Mesenchymal stem cell (in vitro differentiated cells and primary cell): ENCODE data around the gene DAB2.

Experiments
- DNase-seq: peaks from one replicate; pipeline ENCODE4 v3.0.0-alpha.2; 2013
- H2AFZ ChIP-seq: one replicate; pipeline ENCODE4 v1.6.1; 2013; ENCODE audit warnings: low read depth, mild to moderate bottlenecking, control low read depth, inconsistent platforms, low read length, moderate library complexity
- H2AK5ac ChIP-seq: 2 replicates; pipeline ENCODE4 v1.6.1; 2013; ENCODE audit warnings: low read length, moderate library complexity, mild to moderate bottlenecking, inconsistent platforms; ENCODE audit not compliant: severe bottlenecking
- H2BK120ac ChIP-seq: one replicate; pipeline ENCODE4 v1.6.1; 2013; ENCODE audit warnings: low read depth, mild to moderate bottlenecking, inconsistent platforms, low read length, moderate library complexity
- H2BK12ac ChIP-seq, 2 experiments: one replicate each; pipeline ENCODE4 v1.6.1; 2013; ENCODE audit warnings: inconsistent platforms in 2 of 2, low read length in 2 of 2, mild to moderate bottlenecking in 2 of 2, moderate library complexity in 2 of 2, control low read depth in 1 of 2
- H2BK15ac ChIP-seq: one replicate; pipeline ENCODE4 v1.6.1; 2013; ENCODE audit warnings: mild to moderate bottlenecking, low read depth, inconsistent platforms; ENCODE audit not compliant: poor library complexity, severe bottlenecking
- H2BK5ac ChIP-seq: 2 replicates; pipeline ENCODE4 v1.6.1; 2013; ENCODE audit warnings: low read depth, mild to moderate bottlenecking, low read length, control low read depth, inconsistent platforms; ENCODE audit not compliant: poor library complexity, severe bottlenecking
- H3K14ac ChIP-seq, 2 experiments: one replicate each; pipeline ENCODE4 v1.6.1; 2013; ENCODE audit warnings: inconsistent platforms in 2 of 2, low read length in 2 of 2, control low read depth in 1 of 2, mild to moderate bottlenecking in 1 of 2, moderate library complexity in 1 of 2
- H3K18ac ChIP-seq, 2 experiments: one replicate each; pipeline ENCODE4 v1.6.1; 2013; ENCODE audit warnings: inconsistent platforms in 2 of 2, low read length in 2 of 2, control low read depth in 1 of 2, low read depth in 1 of 2, mild to moderate bottlenecking in 1 of 2
- H3K23ac ChIP-seq, 2 experiments: one replicate each; pipeline ENCODE4 v1.6.1; 2013; ENCODE audit warnings: inconsistent platforms in 2 of 2, low read length in 2 of 2, mild to moderate bottlenecking in 2 of 2, moderate library complexity in 2 of 2, control low read depth in 1 of 2
- H3K27ac ChIP-seq: 2 replicates; pipeline ENCODE4 v1.5.1; 2013; ENCODE audit warnings: mild to moderate bottlenecking, moderate library complexity, low read length, control low read depth, inconsistent platforms; ENCODE audit not compliant: poor library complexity, severe bottlenecking
- H3K27me3 ChIP-seq, 2 experiments: 2 replicates each; pipeline versions ENCODE4 v1.6.1 to v1.7.0; 2013; ENCODE audit warnings: low read length in 2 of 2, mild to moderate bottlenecking in 2 of 2, moderate library complexity in 2 of 2, control low read depth in 1 of 2, inconsistent platforms in 1 of 2; ENCODE audit not compliant: control insufficient read depth in 1 of 2, insufficient read depth in 1 of 2
- H3K36me3 ChIP-seq, 2 experiments: 2 replicates each; pipeline versions ENCODE4 v1.6.1 to v1.7.0; 2013; ENCODE audit warnings: low read length in 2 of 2, control low read depth in 1 of 2, inconsistent platforms in 1 of 2, low read depth in 1 of 2, mild to moderate bottlenecking in 1 of 2; ENCODE audit not compliant: insufficient read depth in 2 of 2, control insufficient read depth in 1 of 2
- H3K4ac ChIP-seq, 2 experiments: one replicate each; pipeline ENCODE4 v1.6.1; 2013; ENCODE audit warnings: inconsistent platforms in 2 of 2, low read length in 2 of 2, mild to moderate bottlenecking in 2 of 2, moderate library complexity in 2 of 2, control low read depth in 1 of 2, low read depth in 1 of 2
- H3K4me1 ChIP-seq: 2 replicates; pipeline ENCODE4 v1.6.1; 2013; ENCODE audit warnings: low read depth, low read length, control low read depth; ENCODE audit not compliant: control insufficient read depth, insufficient read depth
- H3K4me2 ChIP-seq: 2 replicates; pipeline ENCODE4 v1.6.1; 2013; ENCODE audit warnings: low read length, mild to moderate bottlenecking, inconsistent platforms; ENCODE audit not compliant: poor library complexity, severe bottlenecking
- H3K4me3 ChIP-seq, 2 experiments: 2 replicates each; pipeline versions ENCODE4 v1.5.1 to v1.7.0; 2013; ENCODE audit warnings: low read length in 2 of 2, mild to moderate bottlenecking in 2 of 2, control low read depth in 1 of 2, low read depth in 1 of 2; ENCODE audit not compliant: insufficient read depth in 1 of 2
- H3K79me1 ChIP-seq: replicated peaks from 2 replicates; pipeline ENCODE4 v1.6.1; 2013; ENCODE audit warnings: mild to moderate bottlenecking, control low read depth, low read length, inconsistent platforms; ENCODE audit not compliant: poor library complexity, severe bottlenecking
- H3K9ac ChIP-seq: 2 replicates; pipeline ENCODE4 v1.7.0; 2013; ENCODE audit warnings: mild to moderate bottlenecking, low read length, moderate library complexity
- H3K9me3 ChIP-seq: 2 replicates; pipeline ENCODE4 v1.7.0; 2013; ENCODE audit warnings: mild to moderate bottlenecking, low read length; ENCODE audit not compliant: control insufficient read depth
- H4K8ac ChIP-seq: one replicate; pipeline ENCODE4 v1.6.1; 2013; ENCODE audit warnings: inconsistent platforms, mild to moderate bottlenecking, low read length, moderate library complexity
- H4K91ac ChIP-seq: one replicate; pipeline ENCODE4 v1.6.1; 2013; ENCODE audit warnings: mild to moderate bottlenecking, low read length, inconsistent platforms
- WGBS: methylation state at CpG from one replicate; pipeline ENCODE4 v1.1.7; 2013; ENCODE audit warnings: mixed read lengths; 5-methylcytosine and 5-hydroxymethylcytosine counted together

The DAB2 gene

DNA sequence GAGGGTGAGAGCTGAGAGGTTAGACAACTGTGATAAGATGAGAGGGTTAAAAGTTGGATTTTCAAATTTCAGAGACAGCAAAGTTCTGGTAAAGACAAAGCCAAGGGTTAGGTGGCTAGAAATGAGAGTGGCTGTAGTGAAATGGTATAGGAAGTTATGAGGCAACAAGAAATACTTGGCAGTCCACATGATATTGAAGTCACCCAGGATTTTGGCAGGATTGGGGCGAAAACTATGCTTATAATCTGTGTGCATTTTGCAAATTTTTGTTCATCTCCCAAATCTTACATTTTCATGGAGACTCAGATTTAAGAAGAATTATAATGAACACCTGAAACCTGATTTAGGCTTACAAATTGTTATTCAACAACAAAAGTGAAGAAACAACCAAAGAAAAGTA is 96.0 kb downstream of the DAB2 start:
- Histone ChIP-seq H3K36me3 (no peaks in the 10 kb centered on the region), H3K18ac (no peak overlapping the region), H3K4ac (no peak overlapping the region), H2BK12ac (no peak overlapping the region), H3K14ac (no peak overlapping the region), H4K8ac (no peak overlapping the region), H3K27ac (no peak overlapping the region), H4K91ac (no peak overlapping the region), H2AFZ (no peak overlapping the region), H2AK5ac (no peak overlapping the region), H3K27me3 (no peaks in the 10 kb centered on the region), H3K9ac (no peak overlapping the region), H3K4me2 (no peak overlapping the region), H2BK5ac (no peak overlapping the region), H2BK15ac (no peak overlapping the region), H3K79me1 (no peaks in the 10 kb centered on the region), H3K23ac (no peak overlapping the region), H3K4me3 (no peak overlapping the region), H3K9me3 (no peaks in the 10 kb centered on the region), H2BK120ac (no peak overlapping the region), H3K4me1 (no peaks in the 10 kb centered on the region)
- no peak for DNase-seq
- no CpG with 5 or more reads among the region's 1 CpG for WGBS

GRCh38 chr5:39323542-39323941 is 101.2 kb downstream of the DAB2 start:
- no peaks in the 10 kb centered on the region for H3K79me1 ChIP-seq
- no peak overlapping the region for H3K9ac ChIP-seq
- no peak overlapping the region for H2BK120ac ChIP-seq
- WGBS: no CpG with 5 or more reads among the region's 3 CpGs
- no peak overlapping the region for H2BK5ac ChIP-seq
- H4K8ac ChIP-seq: no peak overlapping the region
- H2BK15ac ChIP-seq: no peak overlapping the region
- no peak overlapping the region for H3K4me2 ChIP-seq
- H2BK12ac ChIP-seq: no peak overlapping the region
- no peak for DNase-seq
- H3K27ac ChIP-seq: no peak overlapping the region
- no peak overlapping the region for H4K91ac ChIP-seq
- no peak overlapping the region for H3K4me3 ChIP-seq
- no peak overlapping the region for H2AK5ac ChIP-seq
- H3K14ac ChIP-seq: no peak overlapping the region
- no peak overlapping the region for H3K23ac ChIP-seq
- H3K36me3 ChIP-seq: no peaks in the 10 kb centered on the region
- H3K18ac ChIP-seq: no peak overlapping the region
- H2AFZ ChIP-seq: no peak overlapping the region
- H3K9me3 ChIP-seq: peaks cover 3% of the 10 kb centered on the region
- no peaks in the 10 kb centered on the region for H3K27me3 ChIP-seq
- H3K4me1 ChIP-seq: no peaks in the 10 kb centered on the region
- no peak overlapping the region for H3K4ac ChIP-seq
